IMR-90 (cell line): ENCODE results near the gene AADAC. TPM values are rescaled to one million over a fixed set of nuclear protein-coding genes. Genes with fewer than 3 reads are reported as not detected.

Experiments used
- ATAC-seq: fragments of 200-7000 bp; cut with Tn5 transposase; 2 replicates; pipeline ENCODE4 v1.9.1; 2020; ENCODE audit warnings: low read depth, mild to moderate bottlenecking, moderate library complexity
- BruUV-seq: library from RNA; stranded (reverse); fragments of 400-500 nt; replicated peaks from 2 replicates; lab custom pipeline; 2021; lab: Mats Ljungman, UMichigan
- CTCF ChIA-PET: fragments of 300-600 bp; formaldehyde crosslinking; extraction: SDS; loops from one replicate; lab custom pipeline; 2021; ENCODE audit warnings: antibody characterized with exemption; lab: Yijun Ruan, JAX
- POLR2A ChIA-PET: fragments of 300-600 bp; sonication (Branson Sonifier 250); formaldehyde crosslinking; loops from one replicate; lab custom pipeline; 2022; ENCODE audit warnings: antibody characterized with exemption; ENCODE audit not compliant: unreplicated experiment; lab: Charles Lee
- DNase-seq: peaks from one replicate; pipeline ENCODE4 v3.0.0; 2013
- H2AFZ ChIP-seq: replicated peaks from 2 replicates; pipeline ENCODE3; 2013; ENCODE audit warnings: low read length, mild to moderate bottlenecking; ENCODE audit not compliant: poor library complexity
- H2AK5ac ChIP-seq: 2 replicates; pipeline ENCODE4 v1.6.1; 2013; ENCODE audit warnings: low read depth, low read length, inconsistent platforms
- H2AK9ac ChIP-seq: replicated peaks from 2 replicates; pipeline ENCODE3; 2013; ENCODE audit warnings: mild to moderate bottlenecking, low read depth, low read length, moderate library complexity; ENCODE audit not compliant: poor library complexity
- H2BK120ac ChIP-seq: 2 replicates; pipeline ENCODE4 v1.6.1; 2013; ENCODE audit warnings: low read depth, low read length, inconsistent platforms
- H2BK15ac ChIP-seq: 3 replicates; pipeline ENCODE4 v1.6.1; 2013; ENCODE audit warnings: low read depth, low read length, inconsistent platforms
- H2BK20ac ChIP-seq: 2 replicates; pipeline ENCODE4 v1.6.1; 2013; ENCODE audit warnings: low read depth, mild to moderate bottlenecking, inconsistent platforms, low read length, moderate library complexity
- H2BK5ac ChIP-seq: 2 replicates; pipeline ENCODE4 v1.6.1; 2013; ENCODE audit warnings: mild to moderate bottlenecking, low read depth, low read length, inconsistent platforms; ENCODE audit not compliant: poor library complexity, severe bottlenecking
- H3K14ac ChIP-seq: replicated peaks from 2 replicates; pipeline ENCODE4 v1.6.1; 2013; ENCODE audit warnings: low read depth, low read length, inconsistent platforms
- H3K18ac ChIP-seq: 2 replicates; pipeline ENCODE4 v1.6.1; 2013; ENCODE audit warnings: low read depth, low read length, control low read depth
- H3K23ac ChIP-seq: 2 replicates; pipeline ENCODE4 v1.6.1; 2013; ENCODE audit warnings: low read depth, low read length, inconsistent platforms
- H3K27ac ChIP-seq: 2 replicates; pipeline ENCODE4 v1.5.1; 2013; ENCODE audit warnings: mild to moderate bottlenecking, control low read depth, low read length; ENCODE audit not compliant: insufficient read depth
- H3K27me3 ChIP-seq: 2 replicates; pipeline ENCODE4 v1.6.1; 2013; ENCODE audit warnings: low read length; ENCODE audit not compliant: control insufficient read depth, insufficient read depth
- H3K36me3 ChIP-seq: 2 replicates; pipeline ENCODE4 v1.6.1; 2013; ENCODE audit warnings: low read length, mixed read lengths; ENCODE audit not compliant: control insufficient read depth, insufficient read depth
- H3K4ac ChIP-seq: 2 replicates; pipeline ENCODE4 v1.6.1; 2013; ENCODE audit warnings: low read depth, low read length, inconsistent platforms
- H3K4me1 ChIP-seq: 2 replicates; pipeline ENCODE4 v1.6.1; 2013; ENCODE audit warnings: low read length, mixed read lengths; ENCODE audit not compliant: control insufficient read depth, insufficient read depth
- H3K4me2 ChIP-seq: 2 replicates; pipeline ENCODE4 v1.6.1; 2013; ENCODE audit warnings: low read depth, mild to moderate bottlenecking, control low read depth, low read length, moderate library complexity
- H3K4me3 ChIP-seq: 2 replicates; pipeline ENCODE4 v1.5.1; 2013; ENCODE audit warnings: low read depth, mild to moderate bottlenecking, control low read depth, low read length, moderate library complexity; ENCODE audit not compliant: insufficient read depth
- H3K56ac ChIP-seq: 2 replicates; pipeline ENCODE4 v1.6.1; 2013; ENCODE audit warnings: low read length, inconsistent platforms; ENCODE audit not compliant: insufficient read depth; ENCODE audit errors: extremely low read depth
- H3K79me1 ChIP-seq, 2 experiments: 2 replicates each; pipeline ENCODE4 v1.6.1; 2013; ENCODE audit warnings: low read length in 2 of 2, inconsistent platforms in 1 of 2, low read depth in 1 of 2
- H3K9ac ChIP-seq: 2 replicates; pipeline ENCODE4 v1.6.1; 2013; ENCODE audit warnings: low read depth, low read length, control low read depth
- H3K9me1 ChIP-seq: 2 replicates; pipeline ENCODE4 v1.6.1; 2013; ENCODE audit warnings: low read length, inconsistent platforms; ENCODE audit not compliant: insufficient read depth
- H3K9me3 ChIP-seq: 2 replicates; pipeline ENCODE4 v1.6.1; 2013; ENCODE audit warnings: low read length; ENCODE audit not compliant: control insufficient read depth, insufficient read depth
- H4K20me1 ChIP-seq: 2 replicates; pipeline ENCODE4 v1.6.1; 2013; ENCODE audit warnings: low read length, inconsistent platforms; ENCODE audit not compliant: insufficient read depth
- H4K5ac ChIP-seq: 2 replicates; pipeline ENCODE4 v1.6.1; 2013; ENCODE audit warnings: mild to moderate bottlenecking, low read depth, low read length, control low read depth
- H4K8ac ChIP-seq, 2 experiments: 2 replicates each; pipeline ENCODE4 v1.6.1; 2013; ENCODE audit warnings: low read depth in 2 of 2, low read length in 2 of 2, control low read depth in 1 of 2, inconsistent platforms in 1 of 2
- H4K91ac ChIP-seq: 2 replicates; pipeline ENCODE4 v1.6.1; 2013; ENCODE audit warnings: low read depth, low read length, inconsistent platforms; ENCODE audit not compliant: insufficient read depth
- MAZ ChIP-seq: IDR thresholded peaks from 2 replicates; pipeline ENCODE4 v1.6.1; 2012; ENCODE audit warnings: low read depth, mild to moderate bottlenecking, low read length, improper control_type of control experiment, moderate library complexity, borderline replicate concordance
- RFX5 ChIP-seq: IDR thresholded peaks from 2 replicates; pipeline ENCODE4 v1.8.0; 2012; ENCODE audit warnings: low read depth, mild to moderate bottlenecking, low read length, moderate library complexity
- SMC3 ChIP-seq: fragments of 150-350 bp; IDR thresholded peaks from 2 replicates; pipeline ENCODE4 v1.6.1; 2016; ENCODE audit warnings: low read depth, mild to moderate bottlenecking, antibody characterized with exemption, low read length, moderate library complexity
- WGBS, 2 experiments: methylation state at CpG; one replicate each; pipeline versions ENCODE4 v1.1.5 to v1.1.7; 2013; ENCODE audit warnings: missing lambda C conversion rate in 2 of 2; ENCODE audit not compliant: insufficient read length in 1 of 2; ENCODE audit errors: extremely low coverage in 2 of 2; 5-methylcytosine and 5-hydroxymethylcytosine counted together
- dilution Hi-C: fragments of 300-500 bp; cut with HindIII; formaldehyde crosslinking; loops from one replicate; pipeline ENCODE4 v1.14.3; 2018; ENCODE audit warnings: low sequenced_read_pairs; ENCODE audit not compliant: unreplicated experiment
- in situ Hi-C: fragments of 300-500 bp; cut with MboI; formaldehyde crosslinking; loops from 3 replicates; pipeline ENCODE4 v1.14.3; 2019; ENCODE audit warnings: low sequenced_read_pairs, inconsistent platforms, mixed read lengths
- intact Hi-C: fragments of 100-400 bp; cut with micrococcal nuclease; formaldehyde crosslinking; loops from 2 replicates; pipeline ENCODE4 v1.10.0; 2022
- polyA plus RNA-seq, 3 experiments: library from polyadenylated mRNA; depleted of rRNA; stranded (reverse); fragments of >200 nt; gene quantifications; 2 replicates each; pipeline ENCODE4 v1.2.3, GENCODE V29; 2012; ENCODE audit warnings: low replicate concordance in 1 of 3
- total RNA-seq: library from RNA; depleted of rRNA; stranded (reverse); fragments of >200 nt; gene quantifications from 2 replicates; pipeline ENCODE4 v1.2.3, GENCODE V29; 2012

The AADAC gene
- total and polyA plus RNA-seq, 2 of the 4 experiments (the other 2 are of a cell fraction): not detected

- no peak overlapping the region for H3K4me3 ChIP-seq
- no peak overlapping the region for H3K18ac ChIP-seq
- H2BK120ac ChIP-seq: peak overlapping the region; percentile 55; the same call in 1 of the 2 replicates
- no peak overlapping the region for H2BK5ac ChIP-seq
- no peaks in the 10 kb centered on the region for H3K36me3 ChIP-seq
- H3K27ac ChIP-seq: no peak overlapping the region
- H4K20me1 ChIP-seq: no peaks in the 10 kb centered on the region
- ATAC-seq (peak; percentile 18; the same call in 1 of the 2 replicates), DNase-seq (peak; percentile 64)
- H3K9ac ChIP-seq: no peak overlapping the region
- WGBS, 2 experiments: 50% methylated on average over 2 of the region's 5 CpGs; no CpG with 5 or more reads in 1 of the 2 experiments
- BruUV-seq: no TSS peak
- no peaks in the 10 kb centered on the region for H3K27me3 ChIP-seq
- ChIA-PET POLR2A (no interaction called here), CTCF (interaction anchor here (0.8 to 1.8 kb wide), 2 partner anchors 367 to 608 kb away, joined by 3 to 6 read pairs; no protein-coding TSS in a partner anchor)
- in situ Hi-C loops (loop anchor here (10.0 kb wide), 1 partner anchor 541 kb away; no protein-coding TSS in a partner anchor), intact Hi-C loops (loop anchor here (1.0 to 5.0 kb wide), 2 partner anchors 174 to 609 kb away; no protein-coding TSS in a partner anchor), dilution Hi-C loops (no loop called here)
- no peak overlapping the region for H4K5ac ChIP-seq
- no peak overlapping the region for H4K8ac ChIP-seq
- no peak overlapping the region; the same call in 1 of the 2 replicates for H3K4ac ChIP-seq
- no peaks in the 10 kb centered on the region for H3K9me3 ChIP-seq
- H2BK20ac ChIP-seq: peak overlapping the region; percentile 37; the same call in 1 of the 2 replicates
- H3K4me2 ChIP-seq: no peak overlapping the region
- H2AK5ac ChIP-seq: no peak overlapping the region
- no peak overlapping the region for H4K91ac ChIP-seq
- no peaks in the 10 kb centered on the region for H3K79me1 ChIP-seq
- H3K14ac ChIP-seq: peak overlapping the region; percentile 41; the same call in 1 of the 2 replicates
- no peak overlapping the region for H2AFZ ChIP-seq
- TF ChIP-seq MAZ: no peak
- TF ChIP-seq RFX5: 0 out of 2 replicates have a peak, but pooled peaks have one; percentile 43
- TF ChIP-seq SMC3: no peak
- H2BK15ac ChIP-seq: peak overlapping the region; percentile 37; the same call in 1 of the 3 replicates
- peaks cover 6% of the 10 kb centered on the region for H3K4me1 ChIP-seq
- 0 out of 2 replicates have a peak, but pooled peaks cover 3% of the 10 kb centered on the region for H3K9me1 ChIP-seq
- H3K56ac ChIP-seq: no peak overlapping the region
- no peak overlapping the region for H2AK9ac ChIP-seq
- peak overlapping the region; percentile 11; the same call in 1 of the 2 replicates for H3K23ac ChIP-seq
Measured at GRCh38 chr3:151835751-151836525, 22.0 kb downstream of the AADAC start.
